Endothelial cell of umbilical vein (primary cell): Measurements from ENCODE around the gene RAC3.

Experiments used
- CTCF ChIP-seq, 2 donors: IDR thresholded peaks; 1 replicate in 1 of 2; 2 replicates in 1 of 2; pipeline ENCODE4 v1.5.1; 2011; ENCODE audit warnings: low read length in 2 of 2, mild to moderate bottlenecking in 2 of 2, moderate library complexity in 2 of 2, control low read depth in 1 of 2, inconsistent platforms in 1 of 2, low read depth in 1 of 2; ENCODE audit not compliant: insufficient read depth in 1 of 2; ENCODE audit errors: extremely low read depth in 1 of 2
- EZH2 ChIP-seq: IDR thresholded peaks from 2 replicates; pipeline ENCODE4 v1.6.1; 2012; ENCODE audit warnings: borderline replicate concordance, low read depth, mild to moderate bottlenecking, moderate library complexity, low read length, inconsistent platforms; ENCODE audit not compliant: severe bottlenecking
- FOS ChIP-seq: IDR thresholded peaks from 2 replicates; pipeline ENCODE4 v1.6.1; 2011; ENCODE audit warnings: mild to moderate bottlenecking, low read length, moderate library complexity, borderline replicate concordance; ENCODE audit not compliant: insufficient read depth
- JUN ChIP-seq: IDR thresholded peaks from 2 replicates; pipeline ENCODE4 v1.6.1; 2011; ENCODE audit warnings: borderline replicate concordance, low read depth; ENCODE audit not compliant: insufficient read length, insufficient read depth
- MYC ChIP-seq: IDR thresholded peaks from one replicate; pipeline ENCODE4 v1.6.1; 2011; ENCODE audit warnings: mild to moderate bottlenecking, low read depth, low read length
- POLR2A ChIP-seq: IDR thresholded peaks from 2 replicates; pipeline ENCODE4 v1.6.1; 2012; ENCODE audit warnings: low read depth, mild to moderate bottlenecking, control low read depth, low read length
- POLR2AphosphoS5 ChIP-seq: IDR thresholded peaks from 2 replicates; pipeline ENCODE4 v1.6.1; 2012; ENCODE audit warnings: low read depth, mild to moderate bottlenecking, control low read depth, low read length, moderate library complexity; ENCODE audit not compliant: insufficient read depth
- TF ChIP-seq, protein P1 (sequence below): IDR thresholded peaks from 2 replicates; pipeline ENCODE4 v1.6.1; 2011; ENCODE audit not compliant: insufficient read depth, insufficient read length

DNA sequence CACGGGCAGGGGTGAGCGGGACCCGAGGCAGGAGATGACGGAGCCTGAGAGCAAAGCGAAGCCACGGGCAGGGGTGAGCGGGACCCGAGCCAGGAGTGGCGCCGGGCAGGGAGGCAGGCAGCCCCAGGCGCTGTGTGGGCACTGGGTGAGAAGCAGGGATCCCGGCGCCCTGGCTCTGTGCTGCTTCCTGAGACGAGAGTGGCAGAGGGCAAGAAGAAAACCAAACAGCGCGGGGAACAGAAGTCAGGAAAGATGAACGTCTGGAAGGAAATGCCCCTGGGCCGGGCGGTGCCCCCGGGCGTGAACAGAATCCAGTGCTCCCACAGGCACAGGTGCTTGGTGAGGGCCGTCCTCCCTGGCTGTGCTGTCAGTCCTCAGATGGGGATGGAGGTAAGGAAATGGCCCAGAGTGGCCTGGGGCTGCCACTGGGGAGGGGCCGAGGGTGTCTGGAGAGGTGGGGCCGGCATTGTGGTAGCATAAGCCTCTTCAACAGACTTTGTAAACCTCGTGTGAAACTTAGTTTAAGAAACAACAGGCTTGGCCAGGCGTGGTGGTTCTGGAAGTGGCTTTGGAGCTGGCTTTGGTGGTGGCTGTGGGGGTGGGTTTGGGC is 44.2 kb upstream of the RAC3 start:
- TF ChIP-seq POLR2AphosphoS5 (no peak), POLR2A (no peak), CTCF (IDR thresholded peaks at IDR 0.05; ENCODE audit: extremely low read depth in 1 of 2, insufficient read depth in 1 of 2, low read depth in 1 of 2, low read length in 2 of 2) (no peak), MYC (no peak), EZH2 (no peak), FOS (no peak), JUN (no peak)
- TF ChIP-seq, protein P1, sequence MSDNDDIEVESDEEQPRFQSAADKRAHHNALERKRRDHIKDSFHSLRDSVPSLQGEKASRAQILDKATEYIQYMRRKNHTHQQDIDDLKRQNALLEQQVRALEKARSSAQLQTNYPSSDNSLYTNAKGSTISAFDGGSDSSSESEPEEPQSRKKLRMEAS = no peak
